SK-N-SH treated with all-trans-retinoic acid at 6 μM for 48 hours (cell line): ENCODE measurements around the gene GNAS.

Experiments
- OSR1 ChIP-seq: fragments of 250-450 bp; sonication (Bioruptor Pico); IDR thresholded peaks from 2 replicates; pipeline ENCODE4 v1.8.0; 2022; ENCODE audit warnings: moderate library complexity, mild to moderate bottlenecking, inconsistent platforms
- PATZ1 ChIP-seq: fragments of 250-450 bp; sonication (Bioruptor Pico); IDR thresholded peaks from 2 replicates; pipeline ENCODE4 v1.8.0; 2020; ENCODE audit warnings: mild to moderate bottlenecking, moderate library complexity, borderline replicate concordance

- TF ChIP-seq OSR1 (CRISPR knock-in tag) (no peak), PATZ1 (no peak)
These were observed 30.2 kb downstream of the GNAS start for GRCh38 chr20:58882704-58883089.
